ENCODE data around the gene ADAMTS16.

ADAMTS16 gene

GRCh38 chr5:5141625-5142525 is 1.7 kb downstream of the ADAMTS16 start:
- DNase-seq: peak; percentile 83

DNA sequence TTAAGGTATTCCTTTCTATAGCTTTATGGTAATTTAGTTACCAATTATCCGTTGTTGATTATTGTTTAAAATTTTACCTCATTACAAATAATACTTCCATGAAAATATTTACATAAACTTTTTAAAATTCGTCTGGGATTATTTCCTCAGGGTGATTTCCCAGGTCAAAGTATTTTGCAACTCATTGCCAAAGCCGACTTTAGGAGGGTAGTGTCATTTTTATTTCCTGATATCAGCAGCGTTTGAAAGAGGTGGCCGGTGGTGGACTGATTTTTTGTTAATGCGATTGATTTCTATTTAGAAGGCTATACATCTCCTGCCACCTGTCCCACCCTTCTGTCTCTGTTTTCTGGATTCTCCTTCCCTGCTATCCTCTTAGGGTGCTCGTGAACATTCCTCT is 4.3 kb downstream of the ADAMTS16 start:
- DNase-seq: no peak

DNA sequence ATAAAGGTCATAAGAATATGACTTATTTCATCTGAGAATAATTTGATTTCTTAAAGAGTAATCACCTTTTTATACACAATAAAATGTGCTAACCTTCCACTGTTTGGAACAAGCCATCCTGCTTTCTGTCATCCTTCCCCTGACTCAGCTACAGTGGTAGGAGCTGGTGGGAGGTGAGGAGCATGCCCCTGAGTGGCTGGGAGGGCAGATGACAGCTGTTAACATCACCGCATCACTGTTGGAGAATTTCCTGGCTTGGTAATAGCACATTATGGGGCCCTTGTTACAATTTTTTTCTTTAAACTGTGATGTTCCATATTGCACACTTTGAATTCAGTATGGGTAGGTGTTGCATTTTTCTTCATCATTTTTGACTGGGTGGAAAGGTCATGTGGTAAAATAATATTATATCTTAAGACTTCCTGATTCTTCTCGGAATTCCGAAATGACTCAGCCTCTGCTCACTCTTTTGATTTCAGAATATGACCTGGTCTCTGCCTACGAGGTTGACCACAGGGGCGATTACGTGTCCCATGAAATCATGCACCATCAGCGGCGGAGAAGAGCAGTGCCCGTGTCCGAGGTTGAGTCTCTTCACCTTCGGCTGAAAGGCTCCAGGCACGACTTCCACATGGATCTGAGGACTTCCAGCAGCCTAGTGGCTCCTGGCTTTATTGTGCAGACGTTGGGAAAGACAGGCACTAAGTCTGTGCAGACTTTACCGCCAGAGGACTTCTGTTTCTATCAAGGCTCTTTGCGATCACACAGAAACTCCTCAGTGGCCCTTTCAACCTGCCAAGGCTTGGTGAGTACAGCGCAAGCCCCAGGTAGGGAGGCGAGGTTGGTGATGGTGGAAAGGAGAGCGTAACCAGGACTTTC is 5.8 kb downstream of the ADAMTS16 start:
- no peak for DNase-seq

DNA sequence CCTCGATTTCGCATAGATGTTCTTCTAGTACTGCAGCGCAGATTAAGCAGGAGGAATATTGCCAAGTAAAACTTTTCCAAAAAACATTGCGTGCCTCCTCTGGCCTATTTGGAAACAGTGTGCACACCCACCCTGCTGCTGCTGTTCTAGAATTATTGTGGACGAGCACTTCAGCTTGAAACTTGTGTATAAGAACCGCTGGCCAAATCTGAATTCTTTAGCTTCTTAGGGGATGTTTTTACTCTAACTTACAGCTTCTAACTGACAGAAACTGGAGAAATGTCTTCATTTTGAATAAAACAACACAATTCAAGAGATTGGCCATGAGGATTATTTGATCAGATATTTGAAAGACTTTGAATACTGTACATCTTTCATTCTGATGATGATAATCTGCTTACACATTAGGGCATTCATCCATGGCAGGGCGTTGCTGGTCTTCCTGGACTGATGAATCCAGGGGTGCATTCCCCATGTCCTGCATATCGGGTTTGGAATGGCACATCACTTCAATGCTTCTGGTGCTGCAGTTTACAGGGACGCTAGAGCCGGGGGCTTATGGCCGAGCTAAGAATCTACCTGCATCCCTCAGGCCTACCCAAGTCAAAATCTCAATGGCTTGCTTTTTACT is 6.5 kb downstream of the ADAMTS16 start:
- no peak for DNase-seq

DNA sequence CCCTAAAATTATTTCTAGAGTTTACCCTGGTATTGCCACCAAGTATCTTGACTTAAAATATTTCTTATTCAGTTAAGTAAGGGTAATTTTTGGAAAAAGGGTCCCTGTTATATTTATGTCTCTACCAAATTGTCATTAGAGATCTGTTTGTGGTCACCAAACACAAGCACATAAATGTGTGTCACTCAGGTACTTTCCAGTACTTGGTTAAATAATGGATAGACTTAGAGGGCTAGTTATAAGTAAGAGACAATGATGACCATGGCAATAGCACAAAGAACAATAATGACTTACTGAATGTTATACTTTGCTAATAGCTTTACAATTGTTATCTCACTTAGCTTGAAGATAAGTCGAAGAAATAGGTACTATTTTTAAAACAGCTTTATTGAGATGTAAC is 9.0 kb downstream of the ADAMTS16 start:
- no peak for DNase-seq

DNA sequence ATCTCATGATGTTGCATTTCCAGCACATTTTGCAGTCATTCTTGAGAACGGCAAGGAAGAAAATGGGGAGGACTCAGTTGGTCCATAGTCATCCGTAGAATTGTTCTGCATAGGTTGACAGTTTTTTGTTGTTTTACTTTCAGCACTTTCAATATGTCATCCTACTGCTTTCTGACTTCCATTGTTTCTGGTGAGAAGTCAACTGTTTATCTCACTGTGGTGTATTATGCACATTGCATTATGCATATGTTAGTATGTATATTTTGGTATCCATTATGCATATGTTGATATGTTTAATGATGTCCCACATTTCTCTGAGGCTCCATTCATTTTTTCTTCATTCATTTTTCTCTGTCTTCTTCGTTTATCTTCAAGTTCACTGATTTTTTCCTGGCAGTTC is 10.5 kb downstream of the ADAMTS16 start:
- no peak for DNase-seq

DNA sequence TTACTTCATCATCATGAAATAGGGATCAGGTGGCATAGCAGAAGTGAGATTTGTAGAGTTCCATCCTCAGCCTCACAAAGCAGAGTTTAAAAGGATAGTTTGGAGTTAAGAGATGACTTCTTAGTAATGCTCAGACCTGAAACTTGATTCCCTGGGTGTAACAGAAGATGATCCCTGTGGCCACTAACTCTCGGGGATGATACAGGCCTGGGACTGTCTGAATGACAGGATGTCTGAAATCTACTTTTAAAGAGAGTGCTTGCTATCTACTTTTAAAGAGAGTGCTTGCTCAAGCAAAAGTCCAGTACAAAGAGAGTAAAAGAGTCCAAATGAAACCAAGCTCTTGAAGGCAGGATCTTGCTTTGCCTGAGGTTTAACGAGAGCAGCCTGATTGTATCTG is 14.6 kb downstream of the ADAMTS16 start:
- no peak for DNase-seq

DNA sequence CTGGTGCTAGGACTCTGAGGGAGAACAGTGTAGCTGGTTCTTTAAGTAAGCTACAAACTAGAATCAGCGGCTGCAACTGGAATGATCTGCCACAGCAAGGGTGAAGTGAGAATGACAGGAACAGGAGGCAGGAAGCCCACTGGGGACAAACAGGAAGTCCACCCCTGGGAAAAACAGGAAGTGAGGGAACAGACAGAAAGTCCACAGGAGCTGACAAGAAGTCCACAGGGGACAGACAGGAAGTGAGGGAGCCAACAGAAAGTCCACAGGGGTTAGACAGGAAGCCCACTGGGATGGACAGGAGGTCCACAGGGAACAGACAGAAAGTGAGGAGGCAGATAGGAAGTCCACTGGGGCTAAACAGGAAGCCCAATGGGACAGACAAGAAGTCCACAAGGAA is 15.5 kb downstream of the ADAMTS16 start:
- DNase-seq: no peak

DNA sequence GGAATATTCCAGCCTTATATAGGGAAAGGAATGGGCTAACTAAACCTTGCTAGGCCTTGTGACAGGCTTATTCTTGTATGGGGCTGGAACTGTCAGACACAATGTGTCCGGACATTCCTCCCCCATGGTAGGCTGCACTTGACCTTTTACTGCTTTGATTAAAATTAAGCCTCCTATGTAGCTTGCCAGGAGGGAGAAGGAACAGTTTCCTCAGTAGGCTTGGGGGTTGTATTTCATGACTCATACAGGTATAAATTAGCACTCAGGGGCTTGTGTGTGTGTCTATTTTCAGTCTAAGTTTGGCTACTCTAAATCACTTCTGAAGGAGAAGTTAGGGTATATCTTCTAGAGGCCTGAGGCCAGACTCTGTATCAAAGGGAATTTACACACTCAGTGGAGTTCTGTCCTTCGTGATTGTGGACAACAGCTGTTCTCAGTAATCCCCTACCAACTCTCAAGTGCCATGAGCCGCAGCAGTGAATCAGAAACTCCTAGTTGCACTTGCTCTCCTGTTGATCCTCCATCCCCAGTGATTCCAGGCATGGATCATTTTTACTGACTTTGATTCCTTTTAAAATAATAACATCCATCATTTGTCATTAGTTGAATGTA is 16.4 kb downstream of the ADAMTS16 start:
- DNase-seq: no peak

- DNase-seq: no peak
Measured at GRCh38 chr5:5158472-5158895, 18.4 kb downstream of the ADAMTS16 start.

DNA sequence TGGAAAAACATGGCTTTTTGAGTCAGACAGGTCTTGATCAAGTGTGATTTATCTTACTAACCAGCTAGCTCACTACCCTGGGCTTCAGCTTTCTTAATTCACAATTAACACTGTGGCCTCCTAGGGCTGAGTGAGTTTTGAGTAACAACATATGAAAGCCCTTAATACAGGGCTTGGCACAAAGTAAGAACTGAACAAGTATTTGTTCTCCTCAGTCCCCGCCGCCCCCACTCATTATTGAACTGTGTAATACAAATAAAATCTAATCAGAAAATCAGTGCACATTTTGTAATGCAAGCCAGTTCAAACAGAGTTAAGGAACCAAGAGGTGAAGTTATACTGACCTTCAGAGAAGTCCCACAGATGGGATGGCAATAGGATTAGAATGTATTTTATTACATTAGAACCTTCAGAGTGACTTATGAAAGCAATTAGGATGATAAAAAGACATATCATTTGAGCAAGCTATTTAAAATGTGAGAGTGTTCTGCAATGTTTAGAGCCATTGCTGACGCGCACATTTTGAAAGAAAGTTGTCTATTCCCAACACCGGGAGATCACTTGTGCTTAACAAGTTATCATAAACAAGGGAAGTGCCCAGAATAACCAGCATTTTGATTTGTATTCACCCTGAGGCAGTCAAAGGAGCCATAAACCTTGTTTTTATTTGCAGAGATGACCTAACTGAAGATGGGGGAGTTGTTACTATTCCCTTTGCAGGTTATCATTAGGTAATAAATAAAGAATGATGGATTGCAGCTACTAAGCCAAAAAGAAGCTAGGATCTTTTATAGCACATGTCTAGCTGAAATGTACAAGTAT is 19.4 kb downstream of the ADAMTS16 start:
- DNase-seq: no peak

DNA sequence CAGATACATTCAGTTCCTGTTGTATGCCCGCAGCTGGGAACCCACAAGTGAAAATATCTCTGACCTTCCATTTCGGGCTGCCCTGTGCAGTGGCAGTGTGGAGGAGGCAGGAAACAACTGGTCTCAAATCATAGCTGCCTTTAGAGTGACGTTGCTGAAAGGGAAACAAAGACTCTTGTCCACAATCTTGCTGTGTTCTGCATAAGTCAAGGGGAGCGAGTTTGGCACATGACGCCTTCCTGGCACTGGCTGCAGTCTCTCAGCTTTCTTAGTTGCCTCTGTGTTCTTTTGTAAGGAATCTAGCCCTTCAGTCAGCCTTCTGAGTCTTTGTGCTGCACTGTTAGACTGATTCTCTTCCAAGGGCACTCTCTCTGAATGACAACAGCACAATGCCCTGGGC is 24.0 kb downstream of the ADAMTS16 start:
- no peak for DNase-seq

- DNase-seq: no peak
Measured at GRCh38 chr5:5165541-5166002, 25.4 kb downstream of the ADAMTS16 start.

GRCh38 chr5:5169466-5169865 is 29.3 kb downstream of the ADAMTS16 start:
- DNase-seq: no peak

GRCh38 chr5:5178136-5178535 is 38.0 kb downstream of the ADAMTS16 start:
- no peak for DNase-seq

DNA sequence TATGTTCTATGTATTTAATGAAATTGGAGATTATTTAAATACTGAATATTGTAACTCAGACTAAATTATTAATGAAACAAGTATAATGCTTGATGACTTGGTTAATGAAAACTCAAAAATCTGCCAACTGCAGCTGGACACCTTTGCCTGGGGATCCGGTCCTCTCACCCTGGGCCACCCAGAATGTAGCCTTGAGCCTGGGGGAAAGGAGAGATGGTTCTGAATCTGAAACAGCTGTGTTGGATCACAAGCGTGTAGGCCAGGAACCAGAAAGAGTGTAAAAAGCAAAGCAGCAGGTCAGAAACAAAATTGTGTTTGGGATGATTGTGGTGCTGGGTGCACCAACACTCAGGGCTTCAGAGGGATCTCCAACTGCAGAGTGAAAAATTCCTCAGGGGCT is 38.5 kb downstream of the ADAMTS16 start:
- DNase-seq: no peak

DNA sequence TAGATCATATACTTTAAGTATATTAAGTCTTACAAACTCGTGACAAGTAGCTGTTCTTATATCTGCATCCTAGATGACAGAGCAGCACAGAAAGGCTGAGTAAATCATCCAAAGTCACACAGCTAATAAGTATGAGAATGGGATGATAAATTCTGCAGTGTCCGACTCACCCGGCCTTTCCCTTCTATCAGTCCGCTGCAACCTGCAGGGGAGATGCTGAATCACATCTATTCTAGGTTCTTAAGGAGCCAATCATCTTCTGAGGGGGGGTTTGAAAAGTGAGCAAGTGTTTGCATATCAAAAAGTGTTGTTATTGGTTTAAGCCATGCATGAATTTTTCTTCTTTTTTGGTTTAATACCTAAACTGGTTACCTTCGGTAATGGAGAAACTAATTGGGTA is 38.9 kb downstream of the ADAMTS16 start:
- no peak for DNase-seq

- DNase-seq: no peak
Measured at GRCh38 chr5:5179597-5179996, 39.5 kb downstream of the ADAMTS16 start.

GRCh38 chr5:5181650-5182324 is 41.7 kb downstream of the ADAMTS16 start:
- no peak for DNase-seq

- no peak for DNase-seq
Measured at GRCh38 chr5:5182508-5183188, 42.5 kb downstream of the ADAMTS16 start.

DNA sequence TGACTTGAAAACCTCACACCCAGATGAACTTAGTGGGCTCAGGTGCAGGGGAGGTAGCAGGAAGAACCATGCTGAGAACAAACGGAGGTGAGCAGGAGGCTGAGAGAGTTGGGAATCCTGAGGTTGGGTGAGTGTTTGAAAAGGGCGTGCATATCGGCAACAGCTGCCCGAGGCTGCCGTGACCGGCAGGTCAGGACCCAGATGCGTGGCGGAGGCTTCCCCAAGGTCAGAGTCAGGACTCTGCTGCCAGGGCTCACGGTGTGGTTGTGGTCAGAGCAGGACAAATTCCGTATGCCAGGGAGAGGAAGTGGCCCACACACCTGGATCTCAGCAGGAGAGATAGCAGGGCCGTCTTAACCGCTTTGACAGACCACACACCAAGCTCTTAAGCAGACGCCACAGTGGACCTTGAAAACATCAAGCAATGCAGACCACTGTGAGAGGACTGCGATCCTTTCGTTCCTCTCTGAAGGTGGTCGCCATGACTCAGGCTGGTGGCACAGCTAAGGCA is 43.1 kb downstream of the ADAMTS16 start:
- DNase-seq: no peak

All from NCI-H1105 (cell line).